ENCODE results near the gene SWAP70.
A peak's percentile ranks its signal among the peaks of the same experiment; 100 is the strongest.
"Not testable (repeated sequence)": the region's sequence is repeated elsewhere in the genome, so short reads cannot be mapped to it uniquely, and the experiment has no call there.

Gene SWAP70

DNA sequence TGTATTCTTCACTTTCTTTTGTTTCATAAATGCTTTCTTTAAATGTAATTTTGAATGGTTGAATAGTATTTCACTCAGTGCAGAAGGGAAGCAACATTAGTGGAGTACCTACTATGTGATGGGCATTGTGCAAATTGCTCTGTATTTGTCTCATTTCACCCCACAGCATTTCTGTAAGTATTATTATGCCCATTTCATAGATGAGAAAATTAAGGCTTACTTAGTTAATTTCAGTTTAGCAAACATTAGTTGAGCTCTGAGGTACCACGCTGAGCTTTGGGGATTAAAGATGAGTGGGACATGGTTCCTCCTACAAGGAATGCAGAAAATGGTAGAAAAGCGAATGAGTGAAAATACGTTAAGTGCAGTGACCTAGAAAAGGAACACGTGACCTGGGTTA lies 58.1 kb downstream of the SWAP70 start:
- no peak for DNase-seq (ENCODE audit: low spot score)

DNA sequence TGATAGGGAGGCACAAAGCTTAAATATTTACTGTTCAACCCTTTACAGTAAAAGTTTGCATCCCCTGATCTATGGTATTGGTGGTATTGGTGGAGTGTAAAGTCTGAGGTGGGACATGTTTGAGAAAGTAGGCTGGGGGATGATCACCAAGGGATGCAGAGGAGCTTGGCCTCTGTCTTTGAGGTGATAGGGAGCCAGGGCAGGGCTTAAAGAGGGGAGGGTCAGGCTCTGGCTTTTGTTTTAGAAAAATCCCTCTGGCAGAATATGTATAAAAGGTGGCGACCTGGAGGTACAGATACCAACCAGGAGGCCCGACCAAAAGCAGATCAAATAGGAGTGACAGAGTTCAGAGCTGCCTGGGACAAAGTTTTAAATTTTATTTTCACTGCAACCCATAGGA lies 59.0 kb downstream of the SWAP70 start:
- no peak for DNase-seq (ENCODE audit: low spot score)

DNA sequence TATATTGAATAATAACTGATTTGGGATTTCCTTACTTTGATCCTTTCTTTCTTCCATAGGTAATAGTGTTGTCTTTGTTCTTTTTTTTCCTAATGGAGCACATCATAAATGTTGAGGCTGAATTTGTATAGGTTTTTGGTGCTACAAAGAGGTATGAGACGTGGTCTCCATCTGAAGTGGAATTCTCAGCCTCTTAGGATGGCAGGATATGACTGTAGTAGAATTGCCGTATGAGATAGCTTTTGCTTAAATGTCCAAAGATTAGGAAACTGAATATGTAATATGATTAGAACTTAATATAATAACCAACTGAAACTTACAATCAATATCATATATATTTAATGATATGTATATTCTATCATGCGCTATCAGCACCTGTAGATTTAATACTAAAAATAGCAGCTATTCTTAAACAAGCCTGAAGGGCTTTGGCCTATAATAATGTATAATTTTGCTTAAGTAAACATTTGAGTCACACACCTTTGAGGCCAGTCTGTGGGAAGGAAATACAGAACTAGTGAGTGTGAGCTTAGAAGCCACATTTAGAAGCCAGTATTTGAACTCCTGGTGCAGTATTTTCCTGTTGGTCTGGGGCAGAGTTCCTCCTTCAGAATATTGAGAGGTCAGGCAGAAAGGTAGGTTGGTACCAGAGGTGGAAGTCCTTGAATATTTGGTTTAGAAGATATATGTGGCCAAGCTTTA lies 62.6 kb downstream of the SWAP70 start:
- DNase-seq (ENCODE audit: low spot score), result no peak

DNA sequence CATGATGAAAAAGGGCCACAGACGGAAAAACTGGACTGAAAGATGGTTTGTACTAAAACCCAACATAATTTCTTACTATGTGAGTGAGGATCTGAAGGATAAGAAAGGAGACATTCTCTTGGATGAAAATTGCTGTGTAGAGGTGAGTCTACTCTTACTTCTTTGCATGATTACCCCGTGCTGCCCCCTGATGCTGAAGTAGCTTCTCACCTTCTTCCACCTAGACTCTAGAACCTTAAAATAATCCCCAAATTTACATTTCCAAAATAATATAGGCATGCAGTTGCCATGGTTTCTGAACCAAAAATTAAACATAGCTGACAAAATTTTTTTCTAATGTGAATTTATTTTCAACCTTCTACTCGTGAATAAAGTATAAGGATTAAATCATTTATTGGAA lies 64.2 kb downstream of the SWAP70 start:
- DNase-seq (ENCODE audit: low spot score), result no peak

DNA sequence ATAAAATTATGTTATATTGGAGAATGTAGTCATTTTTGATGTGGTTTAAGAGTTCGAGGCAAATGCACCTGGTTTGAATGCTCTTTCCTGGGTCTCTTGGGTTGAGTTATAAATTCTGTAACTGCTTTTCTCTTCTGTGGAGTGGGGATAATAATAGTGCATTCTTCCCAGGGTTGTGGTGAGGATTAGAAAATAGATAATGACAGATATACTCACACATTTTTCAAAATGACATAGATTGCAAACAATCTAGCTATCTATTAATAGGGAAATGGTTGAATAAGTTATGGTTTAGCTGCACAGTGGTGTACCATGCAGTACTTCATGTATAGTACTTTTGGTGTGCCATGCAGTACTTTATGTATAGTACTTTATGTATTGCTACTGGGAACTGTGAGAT lies 67.4 kb downstream of the SWAP70 start:
- no peak for DNase-seq (ENCODE audit: low spot score)

DNA sequence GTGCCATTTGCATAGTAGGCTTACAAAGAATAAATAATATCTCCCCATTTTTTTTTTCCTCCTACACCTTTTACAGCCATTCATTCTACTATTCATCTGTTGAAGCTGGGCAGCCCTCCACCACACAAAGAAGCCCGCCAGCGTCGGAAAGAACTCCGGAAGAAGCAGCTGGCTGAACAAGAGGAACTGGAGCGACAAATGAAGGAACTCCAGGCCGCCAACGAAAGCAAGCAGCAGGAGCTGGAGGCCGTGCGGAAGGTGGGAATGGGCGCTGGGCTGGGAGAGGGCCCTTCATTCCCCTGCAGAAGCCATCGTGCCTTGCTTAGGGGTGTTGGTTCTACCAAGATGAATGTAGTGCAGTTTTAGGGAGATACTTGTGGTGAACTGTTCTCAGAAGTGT lies 68.6 kb downstream of the SWAP70 start:
- no peak for DNase-seq (ENCODE audit: low spot score)

DNA sequence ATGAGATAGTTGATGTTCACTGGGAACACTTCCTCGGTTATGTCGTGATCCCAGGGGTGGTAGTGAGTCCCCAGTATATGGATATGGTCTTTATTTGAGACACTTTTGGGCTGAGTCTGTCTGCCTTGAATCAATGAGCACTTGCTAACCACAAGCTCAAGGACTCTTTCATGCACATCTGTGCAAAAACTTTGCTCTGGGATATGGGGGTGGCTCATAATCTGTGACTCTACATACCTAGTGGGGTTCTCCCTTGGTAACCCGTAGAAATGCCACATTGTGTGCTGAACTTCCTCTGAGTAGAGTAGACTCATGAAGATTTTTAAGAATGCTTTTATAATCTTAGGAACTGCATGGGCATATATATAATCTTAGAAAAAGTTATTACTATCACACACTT lies 69.3 kb downstream of the SWAP70 start:
- no peak for DNase-seq (ENCODE audit: low spot score)

DNA sequence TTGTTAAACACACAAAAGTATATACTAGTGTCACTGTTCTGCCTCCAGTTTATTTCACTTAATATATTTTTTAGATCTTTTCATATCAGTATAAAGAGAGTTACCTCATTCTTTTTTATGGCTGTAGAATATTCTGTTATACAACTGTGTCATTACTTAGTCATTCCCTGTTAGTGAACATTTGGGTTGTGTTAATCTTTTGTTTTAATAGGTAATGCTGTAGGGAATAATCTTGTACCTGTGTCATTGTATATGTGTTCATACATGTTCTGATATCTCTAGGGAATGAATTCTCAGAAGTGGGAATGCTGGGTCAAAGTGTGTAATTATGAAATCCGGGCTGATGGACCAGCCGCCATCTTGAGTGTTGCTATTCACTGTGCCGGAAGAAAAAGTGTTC lies 71.4 kb downstream of the SWAP70 start:
- no peak for DNase-seq (ENCODE audit: low spot score)

DNA sequence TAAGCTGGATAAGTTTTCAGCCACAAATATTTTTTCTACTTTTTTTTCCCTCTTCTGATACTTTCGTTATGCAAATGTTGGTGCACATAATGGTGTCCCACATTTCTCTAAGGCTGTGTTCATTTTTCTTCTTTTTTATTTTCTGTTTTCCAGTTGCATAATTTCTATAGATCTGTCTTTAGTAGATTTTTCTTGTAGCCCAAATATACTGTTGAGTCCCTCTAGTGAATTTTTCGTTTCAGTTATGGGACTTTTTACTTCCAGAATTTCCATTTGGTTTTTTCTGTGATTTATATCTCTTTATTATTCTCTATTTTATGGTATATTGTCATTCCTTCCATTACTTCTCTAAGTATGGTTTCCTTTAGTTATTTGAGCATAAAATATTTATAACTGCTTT lies 72.0 kb downstream of the SWAP70 start:
- DNase-seq (ENCODE audit: low spot score), result no peak

DNA sequence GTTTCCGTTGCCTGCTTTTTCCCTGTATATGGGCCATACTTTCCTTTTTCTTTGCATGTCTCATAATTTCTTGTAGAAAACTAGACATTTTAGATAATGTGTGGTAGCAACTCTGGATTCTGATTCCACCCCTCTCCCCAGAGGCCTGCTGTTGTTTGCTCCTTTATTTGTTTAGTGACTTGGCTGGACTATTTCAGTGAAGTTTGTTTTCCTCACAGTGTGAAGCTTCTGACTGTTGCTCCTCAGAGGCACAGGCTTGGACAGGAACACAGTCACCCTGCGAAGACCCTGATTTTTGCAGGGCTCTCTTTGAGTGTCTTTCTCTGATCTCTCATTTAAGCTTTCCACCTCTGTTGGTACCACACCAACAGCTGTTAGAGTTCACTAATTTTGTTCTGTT lies 72.5 kb downstream of the SWAP70 start:
- DNase-seq (ENCODE audit: low spot score), result no peak

DNA sequence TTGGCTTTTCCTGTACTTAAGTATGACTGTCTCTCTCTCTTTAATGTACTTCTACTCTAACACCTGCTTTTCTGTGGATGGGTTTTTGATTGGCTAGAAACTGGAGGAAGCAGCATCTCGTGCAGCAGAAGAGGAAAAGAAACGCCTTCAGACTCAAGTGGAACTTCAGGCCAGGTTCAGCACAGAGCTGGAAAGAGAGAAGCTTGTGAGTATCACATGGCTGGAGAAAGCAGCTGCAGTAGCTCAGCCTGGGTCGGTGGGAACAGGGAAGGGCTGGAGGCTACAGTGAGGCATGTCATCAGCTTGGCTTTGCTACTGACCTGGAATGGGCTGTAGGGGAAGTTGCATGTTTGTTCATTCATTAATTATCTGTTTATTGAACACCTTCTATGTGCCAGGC lies 74.2 kb downstream of the SWAP70 start:
- DNase-seq (ENCODE audit: low spot score), result no peak

DNA sequence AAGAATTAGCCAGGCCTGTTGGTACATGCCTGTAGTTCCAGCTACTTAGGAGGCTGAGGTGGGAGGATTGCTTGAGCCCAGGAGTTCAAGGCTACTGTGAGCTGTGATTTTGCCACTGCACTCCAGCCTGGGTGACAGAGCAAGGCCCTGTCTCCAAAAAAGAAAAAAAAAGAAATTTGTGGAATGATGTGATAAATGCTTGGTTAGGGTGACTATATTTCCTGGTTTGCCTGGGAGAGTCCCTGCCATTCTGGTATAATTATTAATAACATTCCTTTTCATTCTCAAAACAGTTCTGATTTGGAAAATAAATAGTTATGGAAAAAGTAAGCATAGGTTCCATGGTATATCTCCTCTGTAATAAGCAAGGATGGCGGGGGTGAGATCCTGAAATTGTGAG lies 74.8 kb downstream of the SWAP70 start:
- no peak for DNase-seq (ENCODE audit: low spot score)

DNA sequence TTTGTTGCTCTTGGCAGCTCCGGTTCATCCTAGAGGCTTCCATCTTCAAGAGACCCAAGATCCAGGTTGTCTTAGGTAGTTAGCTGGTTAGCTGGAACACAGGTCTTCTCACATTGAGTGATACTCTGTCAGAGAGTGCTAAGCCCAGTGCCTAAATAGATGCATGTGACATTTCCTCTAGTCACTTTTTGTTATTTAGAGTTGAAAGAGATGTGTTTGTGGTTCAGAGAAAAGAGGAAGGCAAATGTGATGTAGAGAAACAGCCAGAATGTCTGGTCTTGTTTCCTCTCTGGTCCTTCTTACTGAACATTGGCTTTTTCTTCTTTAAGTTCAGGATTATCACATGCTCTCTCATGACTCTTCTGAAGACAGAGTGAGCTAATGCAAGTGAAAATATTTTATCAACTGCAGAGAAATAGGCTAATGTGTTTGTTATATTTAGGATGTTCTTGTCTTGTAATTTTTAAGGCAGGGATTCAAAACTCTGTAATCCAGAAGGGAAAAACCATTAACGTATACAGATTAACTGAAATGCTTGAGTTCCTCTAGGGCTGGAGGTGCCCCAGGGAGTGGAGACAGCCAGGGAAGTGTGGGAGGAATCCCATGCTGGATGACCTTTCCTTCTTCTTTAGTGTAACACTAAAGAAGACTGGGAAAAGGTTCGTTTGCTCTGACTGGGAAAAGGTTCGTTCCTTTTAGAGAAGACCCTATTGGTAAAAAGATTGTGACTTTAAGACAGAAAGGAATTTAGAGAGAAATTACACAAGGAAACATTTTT lies 75.4 kb downstream of the SWAP70 start:
- no peak for DNase-seq (ENCODE audit: low spot score)

DNA sequence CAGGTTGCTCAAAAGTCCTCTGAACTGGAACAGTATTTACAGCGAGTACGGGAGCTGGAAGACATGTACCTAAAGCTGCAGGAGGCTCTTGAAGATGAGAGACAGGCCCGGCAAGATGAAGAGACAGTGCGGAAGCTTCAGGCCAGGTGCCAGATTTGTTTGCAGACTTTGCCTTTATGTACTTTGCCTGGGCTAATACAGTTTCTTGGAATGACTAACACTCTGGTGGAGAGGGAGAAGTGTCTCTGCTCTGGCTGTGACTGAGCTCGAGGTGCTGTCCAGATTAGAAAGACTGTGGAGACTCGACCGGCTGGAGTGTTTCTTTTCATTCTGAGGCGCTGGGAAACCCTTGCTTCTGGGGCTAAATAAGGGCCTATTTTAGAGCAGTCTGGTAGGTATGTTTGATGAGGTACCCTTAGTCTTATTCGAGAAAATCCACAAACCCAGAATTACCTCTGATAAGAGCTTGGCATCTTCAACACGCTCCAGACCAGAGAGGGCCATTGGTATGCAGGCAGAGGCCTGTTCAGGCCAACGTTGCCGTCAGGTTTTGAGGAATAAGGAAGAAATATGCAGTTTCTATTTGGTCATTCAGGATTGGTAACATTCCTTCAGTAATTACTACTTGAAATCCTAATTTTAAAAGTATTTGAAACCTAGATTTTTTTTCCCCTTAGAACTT lies 76.5 kb downstream of the SWAP70 start:
- no peak for DNase-seq (ENCODE audit: low spot score)

DNA sequence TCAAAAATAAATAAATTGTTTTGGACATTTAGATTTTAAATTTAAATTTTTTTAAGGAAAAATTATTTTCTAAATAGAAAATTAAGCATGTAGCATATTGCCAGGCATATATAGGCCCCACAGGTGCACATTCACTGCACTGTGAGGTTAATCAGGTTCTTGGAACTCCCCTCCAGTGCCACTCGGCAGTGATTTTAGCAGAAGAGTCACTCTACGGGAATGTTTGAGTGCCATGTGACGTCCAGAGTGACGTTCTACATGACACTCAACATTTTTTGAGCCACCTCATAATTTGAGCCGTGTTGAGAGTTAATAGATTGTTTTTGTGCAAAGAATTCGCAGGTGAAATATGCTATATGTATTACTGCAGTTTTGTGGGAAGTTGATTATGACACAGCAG lies 77.4 kb downstream of the SWAP70 start:
- DNase-seq (ENCODE audit: low spot score), result no peak

DNA sequence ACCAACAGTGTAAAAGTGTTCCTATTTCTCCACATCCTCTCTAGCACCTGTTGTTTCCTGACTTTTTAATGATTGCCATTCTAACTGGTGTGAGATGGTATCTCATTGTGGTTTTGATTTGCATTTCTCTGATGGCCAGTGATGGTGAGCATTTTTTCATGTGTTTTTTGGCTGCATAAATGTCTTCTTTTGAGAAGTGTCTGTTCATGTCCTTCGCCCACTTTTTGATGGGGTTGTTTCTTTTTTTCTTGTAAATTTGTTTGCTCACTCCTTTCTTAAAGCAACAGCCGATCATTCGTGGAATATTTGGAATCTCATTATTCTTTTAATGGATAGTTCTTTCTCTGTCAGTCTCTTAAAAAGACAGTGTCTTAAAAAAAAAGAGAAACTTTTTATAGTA lies 79.6 kb downstream of the SWAP70 start:
- DNase-seq (ENCODE audit: low spot score), result not testable (repeated sequence)

DNA sequence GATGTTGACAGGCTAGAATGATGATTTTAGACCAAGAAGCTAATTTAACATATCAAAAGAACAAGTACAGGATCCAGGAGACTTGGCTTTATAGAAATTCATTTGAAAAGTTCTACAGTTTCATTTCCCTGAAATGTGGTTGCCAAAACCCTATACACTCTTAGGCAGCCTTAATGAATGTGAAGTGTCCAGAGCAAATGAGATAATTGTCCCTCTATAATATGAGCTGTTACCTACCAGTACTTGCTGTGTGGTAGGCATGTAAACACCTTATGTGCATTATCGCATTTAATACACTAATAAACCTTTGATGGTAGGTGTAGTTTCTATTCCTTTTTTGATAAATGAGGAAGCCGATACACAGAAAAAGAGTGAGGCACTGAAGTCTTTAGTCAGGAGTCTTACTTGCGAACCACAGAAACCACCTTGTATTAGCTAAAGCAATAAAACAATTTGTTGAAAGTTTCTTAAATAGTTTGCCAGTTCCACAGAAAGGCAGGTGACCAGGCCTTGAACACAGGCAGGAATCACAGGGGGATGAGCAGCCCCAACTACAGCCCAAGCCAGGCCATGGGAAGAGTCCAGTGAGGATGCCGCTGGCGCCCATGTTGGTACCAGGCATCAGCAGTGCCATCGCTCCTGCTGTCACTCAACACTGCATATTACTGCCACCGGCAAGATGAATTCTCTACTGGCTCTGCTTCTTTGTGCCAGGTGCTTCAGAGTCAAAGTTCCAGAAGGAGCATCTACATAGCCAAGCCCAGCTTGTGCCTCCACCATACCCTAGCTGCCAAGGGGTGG lies 81.7 kb downstream of the SWAP70 start:
- DNase-seq (ENCODE audit: low spot score), result no peak

DNA sequence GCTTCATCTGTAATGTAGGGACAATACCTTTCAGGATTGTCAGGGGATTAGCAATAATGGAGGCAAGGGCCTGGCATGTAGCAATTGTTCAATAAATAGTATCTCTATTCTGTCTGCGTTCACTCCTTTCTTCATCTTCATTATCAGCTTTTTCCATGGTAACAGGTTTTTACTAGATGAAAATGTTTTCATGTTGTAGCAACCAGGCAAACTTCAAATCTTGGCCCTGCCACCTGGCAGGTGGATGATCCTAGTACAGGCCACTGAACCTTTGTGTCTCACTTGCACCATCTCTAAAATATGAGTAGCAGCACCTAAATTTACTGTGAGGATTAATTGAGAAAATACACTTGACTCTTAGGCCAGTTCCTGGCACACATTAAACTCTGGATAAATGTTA lies 83.4 kb downstream of the SWAP70 start:
- DNase-seq (ENCODE audit: low spot score), result no peak

DNA sequence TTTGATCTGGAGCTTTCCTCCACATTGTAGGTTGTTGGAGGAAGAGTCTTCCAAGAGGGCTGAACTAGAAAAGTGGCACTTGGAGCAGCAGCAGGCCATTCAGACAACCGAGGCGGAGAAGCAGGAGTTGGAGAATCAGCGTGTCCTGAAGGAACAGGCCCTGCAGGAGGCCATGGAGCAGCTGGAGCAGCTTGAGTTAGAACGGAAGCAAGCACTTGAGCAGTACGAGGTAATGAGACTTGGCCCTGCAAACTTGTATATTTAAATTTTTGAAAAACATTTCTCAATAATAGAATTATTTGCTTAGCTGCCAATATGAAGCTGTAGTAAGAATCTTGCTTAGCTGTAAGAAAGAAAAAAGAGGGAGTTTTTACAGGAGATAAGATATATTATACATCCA lies 84.0 kb downstream of the SWAP70 start:
- DNase-seq (ENCODE audit: low spot score), result no peak

DNA sequence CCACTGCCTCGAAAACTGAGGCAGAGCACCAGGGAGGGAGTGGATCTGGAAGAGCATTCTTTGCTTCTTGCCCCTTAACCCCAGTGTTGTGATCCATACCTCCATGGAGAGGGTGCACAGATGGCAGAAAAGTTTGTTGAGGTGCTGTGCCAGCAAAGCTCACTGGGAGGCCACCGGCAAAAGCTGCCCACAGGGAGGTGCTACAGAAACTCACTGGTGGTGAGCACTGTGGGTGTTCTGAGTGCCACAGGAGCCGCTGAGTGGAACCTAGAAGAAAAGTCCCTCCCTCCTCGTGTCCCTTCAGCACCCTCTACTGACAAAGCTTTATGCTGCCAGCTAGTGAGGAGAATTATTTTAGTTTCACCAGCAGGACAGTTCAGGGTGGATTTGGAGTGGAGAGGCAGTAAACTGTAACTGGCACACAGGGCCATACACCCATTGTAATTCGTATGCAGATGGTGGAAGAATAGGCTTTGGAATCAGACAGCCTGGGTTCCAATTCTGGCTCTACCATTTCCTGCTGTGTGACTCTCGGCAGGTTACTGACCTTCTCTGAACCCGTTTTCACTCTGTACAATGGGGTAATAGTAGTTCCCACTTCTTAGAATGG lies 84.6 kb downstream of the SWAP70 start:
- DNase-seq (ENCODE audit: low spot score), result peak; percentile 64

DNA sequence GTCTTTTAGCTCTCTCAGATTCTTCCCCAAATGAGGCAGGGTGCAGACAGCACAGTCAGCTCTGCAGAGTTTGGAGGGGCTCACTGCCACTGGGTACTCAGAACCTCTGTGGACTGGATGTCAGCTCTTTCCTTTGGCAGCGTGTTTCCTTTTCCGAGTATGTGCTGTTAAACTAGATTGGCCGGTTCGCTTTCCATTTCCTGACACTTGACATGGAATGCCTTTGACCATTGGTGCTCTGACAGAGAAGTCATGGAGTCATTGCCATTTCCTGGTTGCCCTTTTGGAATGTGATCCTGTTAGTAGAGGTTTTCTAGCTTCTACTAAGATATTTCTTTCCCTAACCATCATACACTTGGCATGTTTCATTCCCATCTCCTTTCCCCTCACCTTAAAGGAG lies 86.7 kb downstream of the SWAP70 start:
- DNase-seq (ENCODE audit: low spot score), result no peak

DNA sequence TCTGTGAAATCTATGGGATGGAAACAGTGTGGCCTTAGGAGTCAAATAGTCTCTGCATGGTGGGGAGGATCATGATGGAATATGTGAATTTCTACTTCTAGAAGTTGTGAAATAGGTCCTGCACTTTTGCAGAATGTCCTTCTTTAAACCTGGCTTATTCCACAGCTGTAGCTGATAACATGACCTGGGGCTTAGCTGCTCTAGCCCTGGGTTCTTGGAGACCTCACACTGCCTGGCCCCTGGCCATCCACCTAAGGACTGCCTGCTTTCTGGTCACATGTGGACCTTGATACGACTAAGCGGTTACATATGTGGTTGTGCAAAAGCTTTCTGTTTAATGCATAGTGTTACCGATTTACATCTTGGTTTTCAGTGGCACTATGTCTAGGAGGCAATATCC lies 88.2 kb downstream of the SWAP70 start:
- DNase-seq (ENCODE audit: low spot score), result no peak

Data from cerebellar cortex (tissue), 1 donor.